WTC11 (cell line): ENCODE measurements around the gene INO80B. TPM values are rescaled to one million over a fixed set of nuclear protein-coding genes. Genes with fewer than 3 reads are reported as not detected.
A peak's percentile ranks its signal among the peaks of the same experiment; 100 is the strongest.

Experiments
- ARID4B ChIP-seq: sonication (generic); formaldehyde crosslinking; IDR thresholded peaks from 2 replicates; pipeline ENCODE4 v1.8.0; 2023; ENCODE audit warnings: missing genetic modification reagents, mild to moderate bottlenecking, borderline replicate concordance
- ESRRA ChIP-seq: sonication (generic); formaldehyde crosslinking; IDR thresholded peaks from 2 replicates; pipeline ENCODE4 v1.8.1; 2022; ENCODE audit warnings: mild to moderate bottlenecking, missing genetic modification reagents, borderline replicate concordance
- FOXK1 ChIP-seq: sonication (generic); formaldehyde crosslinking; IDR thresholded peaks from 2 replicates; pipeline ENCODE4 v1.8.0; 2022; ENCODE audit warnings: mild to moderate bottlenecking, moderate library complexity, missing genetic modification reagents
- JUN ChIP-seq: sonication (generic); formaldehyde crosslinking; IDR thresholded peaks from 2 replicates; pipeline ENCODE4 v1.8.0; 2023; ENCODE audit warnings: mild to moderate bottlenecking, missing genetic modification reagents
- NFATC4 ChIP-seq: fragments of 250-450 bp; sonication (Bioruptor Pico); IDR thresholded peaks from 2 replicates; pipeline ENCODE4 v1.9.0; 2021; ENCODE audit warnings: mild to moderate bottlenecking
- NR1H2 ChIP-seq: sonication (generic); formaldehyde crosslinking; IDR thresholded peaks from 2 replicates; pipeline ENCODE4 v1.9.0; 2021; ENCODE audit warnings: mild to moderate bottlenecking, moderate library complexity, missing genetic modification reagents
- NR3C1 ChIP-seq: sonication (generic); formaldehyde crosslinking; conservative IDR thresholded peaks from 2 replicates; pipeline ENCODE4 v1.8.1; 2023; ENCODE audit warnings: low read depth, mild to moderate bottlenecking, missing genetic modification reagents
- SMAD4 ChIP-seq: sonication (generic); formaldehyde crosslinking; IDR thresholded peaks from 2 replicates; pipeline ENCODE4 v1.8.0; 2022; ENCODE audit warnings: mild to moderate bottlenecking, missing genetic modification reagents
- SP1 ChIP-seq: sonication (generic); formaldehyde crosslinking; conservative IDR thresholded peaks from 2 replicates; pipeline ENCODE4 v1.8.1; 2022; ENCODE audit warnings: missing genetic modification reagents
- TCF7 ChIP-seq: sonication (generic); formaldehyde crosslinking; IDR thresholded peaks from 2 replicates; pipeline ENCODE4 v1.8.0; 2022; ENCODE audit warnings: mild to moderate bottlenecking, low read depth, missing genetic modification reagents, moderate library complexity
- ZNF281 ChIP-seq: sonication (generic); formaldehyde crosslinking; IDR thresholded peaks from 2 replicates; pipeline ENCODE4 v1.8.0; 2023; ENCODE audit warnings: mild to moderate bottlenecking, missing genetic modification reagents
- ZNF416 ChIP-seq: fragments of 250-450 bp; sonication (Bioruptor Pico); IDR thresholded peaks from 2 replicates; pipeline ENCODE4 v1.9.0; 2021; ENCODE audit warnings: mild to moderate bottlenecking, inconsistent platforms
- total RNA-seq: library from RNA; stranded (reverse); gene quantifications from 3 replicates; pipeline ENCODE4 v1.2.3, GENCODE V29; 2021
- TF ChIP-seq, protein P1 (sequence below): sonication (generic); formaldehyde crosslinking; IDR thresholded peaks from 2 replicates; pipeline ENCODE4 v1.8.0; 2023; ENCODE audit warnings: missing genetic modification reagents
- TF ChIP-seq, protein P2 (sequence below): fragments of 250-450 bp; sonication (Bioruptor Pico); IDR thresholded peaks from 2 replicates; pipeline ENCODE4 v1.9.0; 2021; ENCODE audit warnings: mild to moderate bottlenecking, borderline replicate concordance
- TF ChIP-seq, protein P3 (sequence below): sonication (generic); formaldehyde crosslinking; IDR thresholded peaks from 2 replicates; pipeline ENCODE4 v1.8.1; 2022; ENCODE audit warnings: low read depth, missing genetic modification reagents, borderline replicate concordance
- TF ChIP-seq, protein P4 (sequence below): sonication (generic); formaldehyde crosslinking; IDR thresholded peaks from 2 replicates; pipeline ENCODE4 v1.8.0; 2022; ENCODE audit warnings: mild to moderate bottlenecking, missing genetic modification reagents
- TF ChIP-seq, protein P5 (sequence below): sonication (generic); formaldehyde crosslinking; IDR thresholded peaks from 2 replicates; pipeline ENCODE4 v1.8.0; 2022; ENCODE audit warnings: missing genetic modification reagents
- TF ChIP-seq, protein P6 (sequence below): sonication (generic); formaldehyde crosslinking; IDR thresholded peaks from 2 replicates; pipeline ENCODE4 v1.8.1; 2022; ENCODE audit warnings: low read depth, mild to moderate bottlenecking, moderate library complexity, missing genetic modification reagents, borderline replicate concordance

Gene INO80B
- total RNA-seq, 1 experiment from 2014 or later = 20.2 TPM

- no peak for TF ChIP-seq NFATC4 (CRISPR knock-in tag)
- TF ChIP-seq, protein P1, sequence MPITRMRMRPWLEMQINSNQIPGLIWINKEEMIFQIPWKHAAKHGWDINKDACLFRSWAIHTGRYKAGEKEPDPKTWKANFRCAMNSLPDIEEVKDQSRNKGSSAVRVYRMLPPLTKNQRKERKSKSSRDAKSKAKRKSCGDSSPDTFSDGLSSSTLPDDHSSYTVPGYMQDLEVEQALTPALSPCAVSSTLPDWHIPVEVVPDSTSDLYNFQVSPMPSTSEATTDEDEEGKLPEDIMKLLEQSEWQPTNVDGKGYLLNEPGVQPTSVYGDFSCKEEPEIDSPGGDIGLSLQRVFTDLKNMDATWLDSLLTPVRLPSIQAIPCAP = no peak
- TF ChIP-seq, protein P2, sequence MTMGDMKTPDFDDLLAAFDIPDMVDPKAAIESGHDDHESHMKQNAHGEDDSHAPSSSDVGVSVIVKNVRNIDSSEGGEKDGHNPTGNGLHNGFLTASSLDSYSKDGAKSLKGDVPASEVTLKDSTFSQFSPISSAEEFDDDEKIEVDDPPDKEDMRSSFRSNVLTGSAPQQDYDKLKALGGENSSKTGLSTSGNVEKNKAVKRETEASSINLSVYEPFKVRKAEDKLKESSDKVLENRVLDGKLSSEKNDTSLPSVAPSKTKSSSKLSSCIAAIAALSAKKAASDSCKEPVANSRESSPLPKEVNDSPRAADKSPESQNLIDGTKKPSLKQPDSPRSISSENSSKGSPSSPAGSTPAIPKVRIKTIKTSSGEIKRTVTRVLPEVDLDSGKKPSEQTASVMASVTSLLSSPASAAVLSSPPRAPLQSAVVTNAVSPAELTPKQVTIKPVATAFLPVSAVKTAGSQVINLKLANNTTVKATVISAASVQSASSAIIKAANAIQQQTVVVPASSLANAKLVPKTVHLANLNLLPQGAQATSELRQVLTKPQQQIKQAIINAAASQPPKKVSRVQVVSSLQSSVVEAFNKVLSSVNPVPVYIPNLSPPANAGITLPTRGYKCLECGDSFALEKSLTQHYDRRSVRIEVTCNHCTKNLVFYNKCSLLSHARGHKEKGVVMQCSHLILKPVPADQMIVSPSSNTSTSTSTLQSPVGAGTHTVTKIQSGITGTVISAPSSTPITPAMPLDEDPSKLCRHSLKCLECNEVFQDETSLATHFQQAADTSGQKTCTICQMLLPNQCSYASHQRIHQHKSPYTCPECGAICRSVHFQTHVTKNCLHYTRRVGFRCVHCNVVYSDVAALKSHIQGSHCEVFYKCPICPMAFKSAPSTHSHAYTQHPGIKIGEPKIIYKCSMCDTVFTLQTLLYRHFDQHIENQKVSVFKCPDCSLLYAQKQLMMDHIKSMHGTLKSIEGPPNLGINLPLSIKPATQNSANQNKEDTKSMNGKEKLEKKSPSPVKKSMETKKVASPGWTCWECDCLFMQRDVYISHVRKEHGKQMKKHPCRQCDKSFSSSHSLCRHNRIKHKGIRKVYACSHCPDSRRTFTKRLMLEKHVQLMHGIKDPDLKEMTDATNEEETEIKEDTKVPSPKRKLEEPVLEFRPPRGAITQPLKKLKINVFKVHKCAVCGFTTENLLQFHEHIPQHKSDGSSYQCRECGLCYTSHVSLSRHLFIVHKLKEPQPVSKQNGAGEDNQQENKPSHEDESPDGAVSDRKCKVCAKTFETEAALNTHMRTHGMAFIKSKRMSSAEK (CRISPR knock-in tag) = no peak
- TF ChIP-seq, protein P3, sequence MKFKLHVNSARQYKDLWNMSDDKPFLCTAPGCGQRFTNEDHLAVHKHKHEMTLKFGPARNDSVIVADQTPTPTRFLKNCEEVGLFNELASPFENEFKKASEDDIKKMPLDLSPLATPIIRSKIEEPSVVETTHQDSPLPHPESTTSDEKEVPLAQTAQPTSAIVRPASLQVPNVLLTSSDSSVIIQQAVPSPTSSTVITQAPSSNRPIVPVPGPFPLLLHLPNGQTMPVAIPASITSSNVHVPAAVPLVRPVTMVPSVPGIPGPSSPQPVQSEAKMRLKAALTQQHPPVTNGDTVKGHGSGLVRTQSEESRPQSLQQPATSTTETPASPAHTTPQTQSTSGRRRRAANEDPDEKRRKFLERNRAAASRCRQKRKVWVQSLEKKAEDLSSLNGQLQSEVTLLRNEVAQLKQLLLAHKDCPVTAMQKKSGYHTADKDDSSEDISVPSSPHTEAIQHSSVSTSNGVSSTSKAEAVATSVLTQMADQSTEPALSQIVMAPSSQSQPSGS (CRISPR knock-in tag) = no peak
- no peak for TF ChIP-seq SMAD4
- no peak for TF ChIP-seq JUN
- TF ChIP-seq SP1 (CRISPR knock-in tag) = peak; percentile 56; the same call in 1 of the 2 replicates
- TF ChIP-seq FOXK1 (CRISPR knock-in tag) = no peak; the same call in 1 of the 2 replicates
- TF ChIP-seq ARID4B (CRISPR knock-in tag) = no peak
- TF ChIP-seq NR1H2 = no peak
- TF ChIP-seq ZNF281 (CRISPR knock-in tag) = 0 out of 2 replicates have a peak, but pooled peaks have one; percentile 24
- TF ChIP-seq TCF7 = no peak
- TF ChIP-seq NR3C1 (CRISPR knock-in tag) = no peak
- TF ChIP-seq, protein P4, sequence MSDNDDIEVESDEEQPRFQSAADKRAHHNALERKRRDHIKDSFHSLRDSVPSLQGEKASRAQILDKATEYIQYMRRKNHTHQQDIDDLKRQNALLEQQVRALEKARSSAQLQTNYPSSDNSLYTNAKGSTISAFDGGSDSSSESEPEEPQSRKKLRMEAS (CRISPR knock-in tag) = 0 out of 2 replicates have a peak, but pooled peaks have one; percentile 31
- TF ChIP-seq ESRRA = no peak
- 0 out of 2 replicates have a peak, but pooled peaks have one; percentile 35 for TF ChIP-seq ZNF416
- TF ChIP-seq, protein P5, sequence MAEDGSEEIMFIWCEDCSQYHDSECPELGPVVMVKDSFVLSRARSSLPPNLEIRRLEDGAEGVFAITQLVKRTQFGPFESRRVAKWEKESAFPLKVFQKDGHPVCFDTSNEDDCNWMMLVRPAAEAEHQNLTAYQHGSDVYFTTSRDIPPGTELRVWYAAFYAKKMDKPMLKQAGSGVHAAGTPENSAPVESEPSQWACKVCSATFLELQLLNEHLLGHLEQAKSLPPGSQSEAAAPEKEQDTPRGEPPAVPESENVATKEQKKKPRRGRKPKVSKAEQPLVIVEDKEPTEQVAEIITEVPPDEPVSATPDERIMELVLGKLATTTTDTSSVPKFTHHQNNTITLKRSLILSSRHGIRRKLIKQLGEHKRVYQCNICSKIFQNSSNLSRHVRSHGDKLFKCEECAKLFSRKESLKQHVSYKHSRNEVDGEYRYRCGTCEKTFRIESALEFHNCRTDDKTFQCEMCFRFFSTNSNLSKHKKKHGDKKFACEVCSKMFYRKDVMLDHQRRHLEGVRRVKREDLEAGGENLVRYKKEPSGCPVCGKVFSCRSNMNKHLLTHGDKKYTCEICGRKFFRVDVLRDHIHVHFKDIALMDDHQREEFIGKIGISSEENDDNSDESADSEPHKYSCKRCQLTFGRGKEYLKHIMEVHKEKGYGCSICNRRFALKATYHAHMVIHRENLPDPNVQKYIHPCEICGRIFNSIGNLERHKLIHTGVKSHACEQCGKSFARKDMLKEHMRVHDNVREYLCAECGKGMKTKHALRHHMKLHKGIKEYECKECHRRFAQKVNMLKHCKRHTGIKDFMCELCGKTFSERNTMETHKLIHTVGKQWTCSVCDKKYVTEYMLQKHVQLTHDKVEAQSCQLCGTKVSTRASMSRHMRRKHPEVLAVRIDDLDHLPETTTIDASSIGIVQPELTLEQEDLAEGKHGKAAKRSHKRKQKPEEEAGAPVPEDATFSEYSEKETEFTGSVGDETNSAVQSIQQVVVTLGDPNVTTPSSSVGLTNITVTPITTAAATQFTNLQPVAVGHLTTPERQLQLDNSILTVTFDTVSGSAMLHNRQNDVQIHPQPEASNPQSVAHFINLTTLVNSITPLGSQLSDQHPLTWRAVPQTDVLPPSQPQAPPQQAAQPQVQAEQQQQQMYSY (CRISPR knock-in tag) = no peak
- TF ChIP-seq, protein P6, sequence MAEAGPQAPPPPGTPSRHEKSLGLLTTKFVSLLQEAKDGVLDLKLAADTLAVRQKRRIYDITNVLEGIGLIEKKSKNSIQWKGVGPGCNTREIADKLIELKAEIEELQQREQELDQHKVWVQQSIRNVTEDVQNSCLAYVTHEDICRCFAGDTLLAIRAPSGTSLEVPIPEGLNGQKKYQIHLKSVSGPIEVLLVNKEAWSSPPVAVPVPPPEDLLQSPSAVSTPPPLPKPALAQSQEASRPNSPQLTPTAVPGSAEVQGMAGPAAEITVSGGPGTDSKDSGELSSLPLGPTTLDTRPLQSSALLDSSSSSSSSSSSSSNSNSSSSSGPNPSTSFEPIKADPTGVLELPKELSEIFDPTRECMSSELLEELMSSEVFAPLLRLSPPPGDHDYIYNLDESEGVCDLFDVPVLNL (CRISPR knock-in tag) = no peak
Measured at GRCh38 chr2:74457549-74458131, 2.8 kb downstream of the INO80B start (continued).
